GM23248 (cell line): Measurements from ENCODE around the gene CRLF2. TPM values are rescaled to one million over a fixed set of nuclear protein-coding genes. Genes with fewer than 3 reads are reported as not detected.

Experiments used
- DNase-seq: peaks from one replicate; pipeline ENCODE4 v3.0.0-alpha.2; 2015
- H2AFZ ChIP-seq: fragments of 200-600 bp; sonication (generic); 2 replicates; pipeline ENCODE4 v1.6.1; 2016; ENCODE audit warnings: antibody characterized with exemption
- H3F3A ChIP-seq: fragments of 200-600 bp; sonication (generic); 2 replicates; pipeline ENCODE4 v1.6.1; 2016; ENCODE audit warnings: mild to moderate bottlenecking, antibody characterized with exemption, mixed run types; ENCODE audit not compliant: insufficient read depth
- H3K27ac ChIP-seq: fragments of 200-600 bp; sonication (generic); 2 replicates; pipeline ENCODE4 v1.5.1; 2016; ENCODE audit warnings: mild to moderate bottlenecking
- H3K27me3 ChIP-seq: fragments of 200-600 bp; sonication (generic); replicated peaks from 2 replicates; pipeline ENCODE4 v1.6.1; 2016; ENCODE audit warnings: mild to moderate bottlenecking; ENCODE audit not compliant: insufficient read depth
- H3K36me3 ChIP-seq: fragments of 200-600 bp; sonication (generic); 2 replicates; pipeline ENCODE4 v1.6.1; 2016; ENCODE audit warnings: low read depth, mild to moderate bottlenecking
- H3K4me1 ChIP-seq: fragments of 200-600 bp; sonication (generic); 2 replicates; pipeline ENCODE4 v1.6.1; 2016; ENCODE audit warnings: mild to moderate bottlenecking; ENCODE audit not compliant: insufficient read depth
- H3K4me2 ChIP-seq: fragments of 200-600 bp; sonication (generic); one replicate; pipeline ENCODE4 v1.6.1; 2016; ENCODE audit warnings: mild to moderate bottlenecking; ENCODE audit not compliant: unreplicated experiment
- H3K4me3 ChIP-seq: fragments of 200-600 bp; sonication (generic); 2 replicates; pipeline ENCODE4 v1.5.1; 2016; ENCODE audit warnings: mild to moderate bottlenecking
- H3K79me2 ChIP-seq: fragments of 200-600 bp; sonication (generic); 2 replicates; pipeline ENCODE4 v1.6.1; 2016; ENCODE audit warnings: mild to moderate bottlenecking; ENCODE audit not compliant: insufficient read depth
- H3K9ac ChIP-seq: fragments of 200-600 bp; sonication (generic); 2 replicates; pipeline ENCODE4 v1.6.1; 2016; ENCODE audit warnings: mild to moderate bottlenecking
- H3K9me2 ChIP-seq: fragments of 200-600 bp; sonication (generic); 2 replicates; pipeline ENCODE4 v1.6.1; 2016; ENCODE audit warnings: mixed run types, mild to moderate bottlenecking, moderate library complexity; ENCODE audit not compliant: insufficient read depth
- H3K9me3 ChIP-seq: fragments of 200-600 bp; sonication (generic); one replicate; pipeline ENCODE4 v1.6.1; 2017; ENCODE audit warnings: low read depth
- H4K20me1 ChIP-seq: fragments of 200-600 bp; sonication (generic); 2 replicates; pipeline ENCODE4 v1.6.0; 2016; ENCODE audit not compliant: insufficient read depth
- EZH2 ChIP-seq: fragments of 200-600 bp; sonication (generic); IDR thresholded peaks from 2 replicates; pipeline ENCODE4 v1.6.1; 2018; ENCODE audit warnings: antibody characterized with exemption, mild to moderate bottlenecking; ENCODE audit not compliant: insufficient read depth, poor library complexity, severe bottlenecking
- EZH2phosphoT487 ChIP-seq: fragments of 200-600 bp; sonication (generic); IDR thresholded peaks from 2 replicates; pipeline ENCODE4 v1.6.1; 2018; ENCODE audit warnings: antibody characterized with exemption, moderate library complexity, mild to moderate bottlenecking, low read depth; ENCODE audit not compliant: insufficient read depth
- WGBS, 2 experiments: methylation state at CpG; one replicate each; pipeline ENCODE4 v1.1.6; 2015 to 2017; ENCODE audit warnings: low lambda C conversion rate in 2 of 2, low coverage in 1 of 2; ENCODE audit errors: missing lambda C conversion rate in 2 of 2; 5-methylcytosine and 5-hydroxymethylcytosine counted together
- in situ Hi-C: fragments of 300-500 bp; cut with MboI; formaldehyde crosslinking; loops from 2 replicates; pipeline ENCODE4 v1.15.0; 2020
- polyA plus RNA-seq: library from polyadenylated mRNA; unstranded; fragments of >200 nt; fragmentation: Nextera tagmentation; extraction: Ambion mirVana; gene quantifications from 2 replicates; pipeline ENCODE4 v1.2.1, GENCODE V29; 2016
- total RNA-seq: library from RNA; depleted of rRNA; stranded (reverse); fragments of >200 nt; shearing (Covaris generic); gene quantifications from 2 replicates; pipeline ENCODE4 v1.2.3, GENCODE V29; 2014

Gene CRLF2
- total and polyA plus RNA-seq, 2 experiments from 2014 or later, result not detected

- Histone ChIP-seq H3K27ac (no peak overlapping the region), H3K9ac (no peak overlapping the region), H2AFZ (no peak overlapping the region), H3K4me2 (no peak overlapping the region), H3K79me2 (no peaks in the 10 kb centered on the region), H3K9me2 (no peaks in the 10 kb centered on the region), H3K9me3 (no peaks in the 10 kb centered on the region), H3K27me3 (no peaks in the 10 kb centered on the region), H3K4me1 (no peaks in the 10 kb centered on the region), H3F3A (no peaks in the 10 kb centered on the region), H3K36me3 (no peaks in the 10 kb centered on the region), H4K20me1 (no peaks in the 10 kb centered on the region), H3K4me3 (no peak overlapping the region)
- no peak for TF ChIP-seq EZH2phosphoT487
- TF ChIP-seq EZH2, result no peak
- 27 to 32% methylated on average over 4 of the region's 4 CpGs for WGBS, 2 experiments
- no peak for DNase-seq
- in situ Hi-C loops, result no loop called here
Observed at GRCh38 chrX:1167466-1167865, 45.0 kb downstream of the CRLF2 start.

- Histone ChIP-seq H3K4me1 (no peaks in the 10 kb centered on the region), H3K9ac (no peak overlapping the region), H2AFZ (no peak overlapping the region), H3K36me3 (no peaks in the 10 kb centered on the region), H3K4me2 (no peak overlapping the region), H3F3A (no peaks in the 10 kb centered on the region), H3K27me3 (no peaks in the 10 kb centered on the region), H3K9me2 (no peaks in the 10 kb centered on the region), H3K4me3 (no peak overlapping the region), H3K27ac (no peak overlapping the region), H4K20me1 (no peaks in the 10 kb centered on the region), H3K9me3 (no peaks in the 10 kb centered on the region), H3K79me2 (no peaks in the 10 kb centered on the region)
- in situ Hi-C loops, result no loop called here
- DNase-seq, result peak; percentile 33
- WGBS, 2 experiments, result 8 to 10% methylated on average over 12 of the region's 12 CpGs
- no peak for TF ChIP-seq EZH2
- no peak for TF ChIP-seq EZH2phosphoT487
Observed at GRCh38 chrX:1165535-1166196, 46.8 kb downstream of the CRLF2 start.

DNA sequence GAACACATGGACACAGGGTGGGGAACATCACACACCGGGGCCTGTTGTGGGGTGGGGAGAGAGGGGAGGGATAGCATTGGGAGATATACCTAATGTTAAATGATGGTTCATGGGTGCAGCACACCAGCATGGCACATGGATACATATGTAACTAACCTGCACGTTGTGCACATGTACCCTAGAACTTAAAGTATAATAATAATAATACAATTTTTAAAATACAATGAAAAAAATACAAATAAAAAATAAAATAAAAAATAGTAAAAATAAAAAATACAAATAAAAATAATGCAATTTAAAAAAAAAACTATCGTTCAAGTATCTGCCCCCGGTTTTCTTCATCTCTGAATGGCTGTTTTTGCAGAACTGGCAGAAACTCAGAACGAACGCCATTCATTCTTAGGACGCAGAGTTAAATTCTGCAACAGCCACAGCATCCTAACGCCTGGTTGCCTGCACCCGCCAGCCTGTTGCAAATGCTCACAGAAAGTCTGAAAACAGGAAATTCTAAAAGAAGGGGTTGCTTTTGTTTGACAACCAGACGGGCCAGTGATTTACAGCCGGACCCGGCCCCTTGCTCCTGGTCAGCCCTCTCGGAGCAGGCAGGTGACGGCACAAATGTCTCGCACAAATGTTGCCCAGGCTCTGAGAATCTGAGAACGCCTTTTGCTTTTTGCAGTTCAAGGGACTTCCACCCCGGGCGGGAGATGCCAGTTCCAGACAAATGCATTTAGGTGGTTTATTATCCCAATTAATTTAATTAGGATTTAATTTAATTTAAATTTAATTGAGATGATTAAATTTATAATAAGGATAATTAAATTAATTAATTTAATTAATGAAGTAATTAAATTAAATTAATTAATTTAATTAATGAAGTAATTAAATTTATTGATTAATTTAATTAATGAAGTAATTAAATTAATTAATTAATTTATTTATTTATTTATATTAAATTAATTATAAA, 47.8 kb downstream of the CRLF2 start:
- H3K4me1 ChIP-seq, result no peaks in the 10 kb centered on the region
- no peaks in the 10 kb centered on the region for H3K9me3 ChIP-seq
- no peaks in the 10 kb centered on the region for H3K79me2 ChIP-seq
- H3K36me3 ChIP-seq, result no peaks in the 10 kb centered on the region
- H3K27me3 ChIP-seq, result no peaks in the 10 kb centered on the region
- no peak overlapping the region for H3K9ac ChIP-seq
- H3K9me2 ChIP-seq, result no peaks in the 10 kb centered on the region
- no peaks in the 10 kb centered on the region for H3F3A ChIP-seq
- in situ Hi-C loops, result no loop called here
- no peak for TF ChIP-seq EZH2
- no peak for TF ChIP-seq EZH2phosphoT487
- no peak overlapping the region for H2AFZ ChIP-seq
- no peaks in the 10 kb centered on the region for H4K20me1 ChIP-seq
- H3K4me2 ChIP-seq, result no peak overlapping the region
- peak; percentile 24 for DNase-seq
- no peak overlapping the region for H3K27ac ChIP-seq
- no peak overlapping the region for H3K4me3 ChIP-seq
- 8 to 10% methylated on average over 18 of the region's 18 CpGs for WGBS, 2 experiments

GRCh38 chrX:1163231-1163630, 49.2 kb downstream of the CRLF2 start:
- Histone ChIP-seq H4K20me1 (no peaks in the 10 kb centered on the region), H3K4me3 (no peak overlapping the region), H3K9me2 (no peaks in the 10 kb centered on the region), H3K4me2 (no peak overlapping the region), H3K79me2 (no peaks in the 10 kb centered on the region), H3K9ac (no peak overlapping the region), H3K27me3 (no peaks in the 10 kb centered on the region), H3K4me1 (no peaks in the 10 kb centered on the region), H3K27ac (no peak overlapping the region), H2AFZ (no peak overlapping the region), H3F3A (no peaks in the 10 kb centered on the region), H3K36me3 (no peaks in the 10 kb centered on the region), H3K9me3 (no peaks in the 10 kb centered on the region)
- WGBS, 2 experiments, result 48% methylated on average over 11 of the region's 11 CpGs
- TF ChIP-seq EZH2phosphoT487 (no peak), EZH2 (no peak)
- no peak for DNase-seq
- in situ Hi-C loops, result no loop called here
